HG03442 (cell line): Measurements from ENCODE around the gene REST.
A peak's percentile ranks its signal among the peaks of the same experiment; 100 is the strongest.

Experiments used
- ATAC-seq: cut with Tn5 transposase; IDR thresholded peaks from one replicate; pipeline ENCODE4 v1.9.1; 2021; ENCODE audit warnings: mild to moderate bottlenecking, moderate library complexity; ENCODE audit not compliant: unreplicated experiment

REST gene

GRCh38 chr4:56976837-56977320 is 69.2 kb downstream of the REST start:
- ATAC-seq = peak; percentile 24

GRCh38 chr4:56977321-56978012 is 69.8 kb downstream of the REST start, which contains the start of gene NOA1:
TSS of gene NOA1 (minus strand) at chr4:56977606. CDS start at chr4:56977585, 21 bp downstream.
- ATAC-seq = peak; percentile 74

GRCh38 chr4:56978750-56979303 is 71.1 kb downstream of the REST start, which contains the start of gene POLR2B:
TSS of gene POLR2B (plus strand) at chr4:56978896. CDS start at chr4:56978986, 90 bp downstream.
- peak; percentile 47 for ATAC-seq

- ATAC-seq = no peak
Observed at GRCh38 chr4:56979421-56980072, 71.8 kb downstream of the REST start.

GRCh38 chr4:56981795-56982201 is 74.1 kb downstream of the REST start:
- ATAC-seq = no peak

- ATAC-seq = no peak
Observed at GRCh38 chr4:56986192-56986591, 78.5 kb downstream of the REST start.

GRCh38 chr4:56986952-56987351 is 79.3 kb downstream of the REST start:
- ATAC-seq = no peak

- no peak for ATAC-seq
Observed at GRCh38 chr4:56990109-56990905, 82.6 kb downstream of the REST start.

- no peak for ATAC-seq
Observed at GRCh38 chr4:56995525-56995924, 87.8 kb downstream of the REST start.

- no peak for ATAC-seq
Observed at GRCh38 chr4:56999751-57000150, 92.1 kb downstream of the REST start.

GRCh38 chr4:57013543-57014120 is 105.9 kb downstream of the REST start:
- ATAC-seq = no peak
